NCI-H2196 treated with DMSO at 0.1 percent for 48 hours (cell line): ENCODE measurements around the gene PSMA2.
"Not testable (repeated sequence)": the region's sequence is repeated elsewhere in the genome, so short reads cannot be mapped to it uniquely, and the experiment has no call there.

ENCODE experiments used
- DNase-seq: peaks from one replicate; lab custom pipeline; 2025; ENCODE audit not compliant: unreplicated experiment; lab: John Stamatoyannopoulos, UW

The PSMA2 gene

GRCh38 chr7:42907316-42907715 is 24.7 kb downstream of the PSMA2 start:
- no peak for DNase-seq

GRCh38 chr7:42906181-42906580 is 25.8 kb downstream of the PSMA2 start:
- no peak for DNase-seq

DNA sequence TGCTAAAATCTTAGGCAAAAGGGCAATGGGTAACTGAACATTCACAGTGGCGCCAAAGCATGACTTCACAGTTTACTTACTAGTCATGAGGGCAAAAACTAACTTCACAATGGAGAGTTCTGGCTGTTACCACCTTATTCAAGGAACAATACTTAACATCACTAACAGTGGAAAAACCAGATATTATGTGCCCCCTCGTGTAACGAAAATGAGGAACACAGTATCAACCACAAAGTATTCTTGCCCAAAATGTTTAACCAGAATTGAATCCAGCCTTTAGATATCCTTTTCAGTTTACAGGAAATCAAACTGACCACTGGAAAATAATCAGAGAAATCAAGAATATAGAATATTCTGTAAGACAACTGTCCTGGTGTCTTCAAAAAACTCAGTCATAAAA is 29.6 kb downstream of the PSMA2 start:
- no peak for DNase-seq

GRCh38 chr7:42900842-42901241 is 31.1 kb downstream of the PSMA2 start:
- no peak for DNase-seq

DNA sequence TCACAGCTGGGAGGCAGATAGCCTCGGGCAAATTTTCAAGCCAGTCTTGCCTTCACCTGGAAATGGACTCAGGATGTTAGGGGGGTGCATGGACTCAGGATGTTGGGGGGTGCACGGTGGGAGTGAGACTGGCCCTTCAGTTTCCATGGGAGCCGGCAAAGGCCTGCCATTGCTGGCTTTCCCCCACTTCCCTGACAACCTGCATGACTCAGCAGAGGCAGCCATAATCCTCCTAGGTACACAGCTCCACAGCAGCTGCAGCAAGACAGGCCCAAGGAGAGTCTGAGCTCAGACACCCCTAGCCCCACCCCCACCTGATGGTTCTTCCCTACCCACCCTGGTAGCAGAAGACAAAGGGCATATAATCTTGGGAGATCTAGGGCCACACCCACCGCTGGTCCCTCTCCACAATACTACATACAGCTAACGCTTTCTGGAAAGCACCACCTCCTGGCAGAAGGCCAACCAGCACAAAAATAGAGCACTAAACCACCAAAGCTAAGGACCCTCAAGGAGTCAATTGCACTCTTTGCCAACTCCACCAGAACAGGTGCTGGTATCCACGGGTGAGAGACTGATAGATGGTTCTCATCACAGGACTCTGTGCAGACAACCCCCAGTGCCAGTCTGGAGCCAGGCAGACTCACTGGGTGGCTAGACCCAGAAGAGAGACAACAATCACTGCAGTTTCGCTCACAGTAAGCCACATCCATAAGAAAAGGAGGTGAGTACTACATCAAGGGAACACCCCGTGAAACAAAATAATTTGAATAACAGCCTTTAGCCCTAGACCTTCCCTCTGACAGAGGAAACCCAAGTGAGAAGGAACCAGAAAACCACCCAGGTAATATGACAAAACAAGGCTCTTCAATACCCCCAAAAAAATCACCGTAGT is 38.4 kb downstream of the PSMA2 start:
- no peak for DNase-seq

DNA sequence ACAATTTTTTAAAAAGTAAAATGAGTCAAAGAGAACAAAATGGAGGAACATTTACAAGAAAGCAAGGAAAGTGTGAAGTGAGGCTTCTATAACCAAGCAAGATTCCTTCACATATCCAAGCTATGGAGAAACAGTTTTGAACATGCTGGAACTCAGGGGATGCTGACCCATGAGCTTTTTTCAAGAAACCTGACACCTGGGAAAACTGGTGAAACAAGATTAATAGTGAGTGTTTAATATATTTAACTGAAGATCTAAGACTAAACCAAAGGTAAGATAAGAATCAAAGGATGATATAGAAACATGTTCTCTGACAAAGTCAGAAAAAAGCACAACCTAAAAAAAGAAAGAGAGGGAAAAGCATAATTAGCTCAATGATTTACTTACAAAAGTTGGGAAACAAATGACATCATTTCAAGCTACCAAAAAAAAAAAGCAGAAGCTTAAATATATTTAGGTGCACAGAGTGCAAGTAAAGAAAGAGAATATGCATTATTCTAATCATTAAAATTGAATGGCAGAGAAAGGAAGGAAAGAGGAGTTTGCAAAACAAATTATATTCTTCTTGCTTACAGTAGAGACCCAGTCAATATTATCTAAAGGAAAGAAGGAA is 45.0 kb downstream of the PSMA2 start:
- no peak for DNase-seq

DNA sequence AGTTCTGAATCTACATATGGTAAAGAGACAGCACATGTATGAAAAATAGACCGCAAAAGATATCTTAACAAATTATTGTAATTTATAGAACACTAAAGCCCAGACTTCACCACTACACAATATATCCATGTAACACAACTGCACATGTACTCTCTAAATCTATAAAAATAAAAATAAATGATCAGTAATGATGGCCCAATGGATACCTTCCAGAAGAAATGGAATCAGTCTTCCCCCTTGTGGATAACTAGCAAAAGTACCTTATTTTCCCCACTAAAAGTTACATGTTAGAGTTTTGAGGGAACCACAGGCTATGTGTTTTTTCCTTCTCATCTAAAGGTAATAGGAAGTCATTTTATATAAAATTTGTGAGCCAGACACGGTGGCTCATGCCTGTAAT is 45.8 kb downstream of the PSMA2 start:
- DNase-seq: no peak

- DNase-seq: not testable (repeated sequence)
Measured at GRCh38 chr7:42885183-42885582, 46.8 kb downstream of the PSMA2 start.

DNA sequence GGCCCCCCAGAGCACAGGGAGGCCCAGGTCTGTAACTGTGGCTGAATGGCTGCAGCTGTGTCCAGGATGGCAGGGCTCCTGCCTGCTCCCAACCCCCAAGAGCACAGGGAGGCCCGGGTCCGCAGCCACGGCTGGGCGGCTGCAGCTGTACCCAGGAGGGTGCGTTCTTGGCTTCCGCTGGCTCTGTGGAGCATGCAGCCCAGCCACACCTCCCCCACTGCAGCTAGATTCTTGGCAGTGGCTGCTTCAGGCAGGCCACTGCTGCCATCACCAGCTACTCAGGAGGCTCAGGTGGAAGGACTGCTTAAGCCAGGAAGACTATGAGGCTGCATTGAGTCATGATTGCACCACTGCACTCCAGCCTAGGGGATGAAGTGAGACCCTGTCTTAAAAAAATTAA is 48.0 kb downstream of the PSMA2 start:
- no peak for DNase-seq

- no peak for DNase-seq
Measured at GRCh38 chr7:42880392-42880791, 51.6 kb downstream of the PSMA2 start.

- no peak for DNase-seq
Measured at GRCh38 chr7:42878303-42878702, 53.7 kb downstream of the PSMA2 start.

DNA sequence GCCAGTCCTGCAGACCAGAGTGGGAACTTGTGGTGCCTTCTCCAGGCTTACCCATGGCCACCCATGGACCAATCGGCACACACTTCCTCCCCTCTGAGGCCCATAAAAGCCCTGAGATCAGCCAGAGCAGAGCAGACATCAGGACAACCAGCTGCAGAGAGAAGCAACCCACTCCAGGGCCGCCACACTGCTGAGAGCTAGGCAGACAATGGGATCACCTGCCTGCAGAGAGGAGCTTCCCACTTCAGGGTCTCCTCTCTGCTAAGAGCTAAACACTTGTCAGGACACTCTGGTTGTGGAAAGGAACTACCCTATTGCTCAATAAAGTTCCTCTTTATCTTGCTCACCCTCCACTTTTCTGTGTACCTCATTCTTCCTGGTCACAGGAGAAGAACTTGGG is 54.1 kb downstream of the PSMA2 start:
- DNase-seq: no peak

DNA sequence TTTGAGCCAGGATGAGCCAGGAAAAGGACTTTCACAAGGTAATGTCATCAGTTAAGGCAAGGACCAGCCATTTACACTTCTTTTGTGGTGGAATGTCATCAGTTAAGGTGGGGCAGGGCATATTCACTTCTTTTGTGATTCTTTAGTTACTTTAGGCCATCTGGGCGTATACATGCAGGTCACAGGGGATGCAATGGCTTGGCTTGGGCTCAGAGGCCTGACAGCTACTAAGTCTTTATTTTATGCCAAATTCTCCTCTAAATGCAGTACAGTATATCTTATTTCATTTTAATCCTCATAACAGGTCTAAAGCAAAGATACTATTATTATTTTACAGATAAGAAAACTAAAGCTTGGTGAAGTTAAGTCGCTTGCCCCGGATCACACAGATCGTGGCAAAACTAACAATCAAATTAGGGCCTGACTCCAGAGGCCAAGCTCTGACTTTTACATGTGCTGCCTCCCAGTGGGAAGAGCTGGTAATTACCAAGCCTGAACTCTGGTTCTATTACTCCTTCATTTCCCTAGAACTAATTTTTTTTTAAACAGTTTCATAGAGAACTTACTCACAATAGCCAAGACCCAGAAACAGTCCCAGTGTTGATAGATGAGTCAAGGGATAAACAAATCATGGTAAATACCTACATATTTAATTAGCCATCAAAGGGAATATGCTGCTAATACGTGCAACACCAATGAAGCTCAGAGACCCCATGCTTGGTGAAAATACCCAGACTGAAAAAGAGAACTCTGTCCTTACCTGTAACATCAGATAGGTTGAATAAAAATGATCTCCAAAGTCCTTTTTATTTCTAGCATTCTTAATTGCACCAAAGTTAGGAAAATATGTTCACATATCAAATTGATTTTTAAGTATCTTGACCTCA is 55.5 kb downstream of the PSMA2 start:
- no peak for DNase-seq

GRCh38 chr7:42869131-42870020 is 62.6 kb downstream of the PSMA2 start:
- no peak for DNase-seq

GRCh38 chr7:42868480-42868879 is 63.5 kb downstream of the PSMA2 start:
- no peak for DNase-seq
